Nephron (organoid): ENCODE measurements around the gene ADAMTS14.

Experiments
- H3K27ac Mint-ChIP-seq, 3 experiments: 2 replicates each; pipeline ENCODE4 v1.8.0; 2020; ENCODE audit warnings: mixed read lengths in 3 of 3, mild to moderate bottlenecking in 2 of 3, moderate library complexity in 1 of 3
- H3K27me3 Mint-ChIP-seq: 2 replicates; pipeline ENCODE4 v1.8.0; 2021; ENCODE audit warnings: low read depth, mild to moderate bottlenecking, moderate library complexity, mixed read lengths
- H3K36me3 Mint-ChIP-seq: 2 replicates; pipeline ENCODE4 v1.8.0; 2020; ENCODE audit warnings: low read depth, mixed read lengths
- H3K4me1 Mint-ChIP-seq: 2 replicates; pipeline ENCODE4 v1.8.0; 2020; ENCODE audit warnings: mixed read lengths
- H3K4me3 Mint-ChIP-seq, 3 experiments: 2 replicates each; pipeline ENCODE4 v1.8.0; 2020; ENCODE audit warnings: mild to moderate bottlenecking in 3 of 3, mixed read lengths in 3 of 3, moderate library complexity in 2 of 3
- H3K9me3 Mint-ChIP-seq: 2 replicates; pipeline ENCODE4 v1.8.0; 2020; ENCODE audit warnings: mixed read lengths
- TF ChIP-seq, protein P1 (sequence below), 3 experiments: fragments of 200-600 bp; sonication (generic); IDR thresholded peaks; one replicate each; pipeline ENCODE4 v1.5.0; 2021; ENCODE audit warnings: antibody characterized with exemption in 3 of 3; ENCODE audit not compliant: unreplicated experiment in 3 of 3

ADAMTS14 gene

DNA sequence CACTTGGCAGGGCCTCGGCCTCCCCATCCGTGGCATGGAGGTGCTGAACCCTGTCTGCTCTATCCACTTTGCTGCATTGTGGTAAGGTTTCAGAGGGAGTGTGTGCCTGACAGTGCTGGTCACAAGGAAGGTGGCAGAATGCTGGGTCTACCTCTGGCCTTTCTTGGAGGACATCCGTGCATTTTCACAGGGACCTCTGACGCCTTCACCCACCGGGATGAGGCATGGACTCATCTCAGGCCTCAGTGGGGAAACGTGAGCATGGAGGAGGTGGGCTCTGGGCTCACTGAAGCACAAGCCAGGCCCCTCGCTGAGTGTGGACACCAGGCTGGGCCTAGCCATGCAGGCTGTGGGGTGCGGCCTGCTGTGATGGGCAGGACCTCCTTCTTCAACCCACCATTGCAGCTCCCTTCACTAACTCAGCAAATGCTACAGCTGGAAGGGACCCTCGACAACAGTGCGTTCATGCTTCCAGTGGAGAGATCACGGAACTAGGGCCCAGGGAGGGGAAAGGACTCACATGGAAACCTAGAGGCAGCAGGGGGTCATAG lies 104.2 kb downstream of the ADAMTS14 start:
- TF ChIP-seq, protein P1, sequence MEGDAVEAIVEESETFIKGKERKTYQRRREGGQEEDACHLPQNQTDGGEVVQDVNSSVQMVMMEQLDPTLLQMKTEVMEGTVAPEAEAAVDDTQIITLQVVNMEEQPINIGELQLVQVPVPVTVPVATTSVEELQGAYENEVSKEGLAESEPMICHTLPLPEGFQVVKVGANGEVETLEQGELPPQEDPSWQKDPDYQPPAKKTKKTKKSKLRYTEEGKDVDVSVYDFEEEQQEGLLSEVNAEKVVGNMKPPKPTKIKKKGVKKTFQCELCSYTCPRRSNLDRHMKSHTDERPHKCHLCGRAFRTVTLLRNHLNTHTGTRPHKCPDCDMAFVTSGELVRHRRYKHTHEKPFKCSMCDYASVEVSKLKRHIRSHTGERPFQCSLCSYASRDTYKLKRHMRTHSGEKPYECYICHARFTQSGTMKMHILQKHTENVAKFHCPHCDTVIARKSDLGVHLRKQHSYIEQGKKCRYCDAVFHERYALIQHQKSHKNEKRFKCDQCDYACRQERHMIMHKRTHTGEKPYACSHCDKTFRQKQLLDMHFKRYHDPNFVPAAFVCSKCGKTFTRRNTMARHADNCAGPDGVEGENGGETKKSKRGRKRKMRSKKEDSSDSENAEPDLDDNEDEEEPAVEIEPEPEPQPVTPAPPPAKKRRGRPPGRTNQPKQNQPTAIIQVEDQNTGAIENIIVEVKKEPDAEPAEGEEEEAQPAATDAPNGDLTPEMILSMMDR (IDR thresholded peaks at IDR 0.05; ENCODE audit: unreplicated experiment in 3 of 3): no peak
- Mint-ChIP-seq H3K27ac (no peak overlapping the region), H3K27me3 (peaks cover 4% of the 10 kb centered on the region), H3K36me3 (no peaks in the 10 kb centered on the region), H3K4me1 (peaks cover 12% of the 10 kb centered on the region), H3K4me3 (no peak overlapping the region), H3K9me3 (no peaks in the 10 kb centered on the region)

DNA sequence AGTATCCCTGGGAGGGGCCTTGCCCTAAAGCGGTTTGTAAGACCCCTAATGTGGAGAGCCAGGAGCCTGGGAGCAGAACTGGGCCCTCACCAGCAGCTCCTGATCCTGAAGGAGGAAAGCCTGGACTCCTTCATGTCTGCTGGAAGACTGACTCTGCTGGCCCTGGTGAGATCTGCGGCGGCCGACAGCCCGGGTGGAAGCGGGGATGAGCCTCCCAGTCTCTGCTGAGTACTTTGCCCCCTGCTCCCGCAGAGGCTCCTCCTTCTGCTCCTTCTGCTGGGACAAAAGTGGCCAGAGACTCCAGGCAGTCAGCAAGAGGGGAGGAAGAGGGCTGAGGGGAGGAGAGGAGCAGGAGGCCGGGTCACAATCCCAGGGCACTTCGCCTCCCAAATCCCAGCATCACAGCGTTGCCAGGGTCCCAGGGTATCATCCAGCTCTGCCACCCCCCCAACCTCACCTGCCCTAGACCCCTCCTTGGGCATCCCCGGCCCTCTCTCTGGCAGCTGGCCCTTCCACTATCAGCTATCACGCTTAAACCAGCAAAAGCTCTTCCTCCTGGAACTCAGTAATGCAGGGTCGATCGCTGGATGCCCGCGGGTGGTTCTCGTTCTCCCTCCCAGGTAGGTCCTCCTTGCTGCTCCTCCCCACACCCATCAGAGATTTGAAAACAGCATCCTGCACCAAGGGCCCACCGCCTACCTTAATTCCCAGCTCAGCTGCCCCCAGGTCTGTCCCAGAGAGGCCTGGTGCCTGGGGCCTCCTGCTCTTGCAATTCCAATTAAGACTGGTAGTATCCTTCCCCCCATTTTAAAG lies 105.0 kb downstream of the ADAMTS14 start:
- Mint-ChIP-seq H3K4me3 (no peak overlapping the region), H3K9me3 (no peaks in the 10 kb centered on the region), H3K27me3 (peaks cover 4% of the 10 kb centered on the region), H3K4me1 (peaks cover 15% of the 10 kb centered on the region), H3K36me3 (no peaks in the 10 kb centered on the region), H3K27ac (peak overlapping the region in 2 of 3 experiments; percentile 3 to 77)
- TF ChIP-seq, protein P1 (IDR thresholded peaks at IDR 0.05; ENCODE audit: unreplicated experiment in 3 of 3): no peak

DNA sequence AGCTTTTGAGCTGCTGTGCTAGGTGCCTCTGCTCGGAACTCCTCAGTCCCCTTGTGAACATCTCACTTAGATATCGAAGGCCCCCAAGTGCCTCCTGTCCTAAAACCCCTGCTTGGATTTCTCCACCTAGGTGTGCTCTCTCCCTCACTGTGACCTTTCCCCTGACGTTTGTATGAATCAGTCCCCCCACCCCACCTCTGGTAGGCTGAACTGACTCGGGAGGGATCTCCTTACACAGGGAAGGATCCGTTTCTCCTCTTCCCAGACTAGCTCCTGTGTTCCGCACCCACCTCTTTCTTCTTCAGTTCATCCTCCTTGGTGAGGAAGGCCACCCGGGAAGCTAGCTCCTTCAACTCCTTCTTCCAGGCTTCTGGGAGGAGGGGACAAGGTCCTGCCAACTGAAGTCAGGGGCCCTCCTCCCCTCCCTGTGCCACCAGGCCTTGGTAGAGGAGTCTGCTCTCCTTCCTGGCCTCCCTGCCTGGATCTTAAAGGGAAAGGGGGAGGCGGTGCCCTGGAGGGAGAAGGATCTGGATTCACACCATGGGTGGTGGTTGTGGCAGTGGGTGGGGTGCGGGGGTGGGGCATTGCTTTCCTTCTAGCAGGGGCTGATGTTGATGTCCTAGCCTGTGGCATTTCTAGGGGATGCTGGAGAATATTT lies 106.1 kb downstream of the ADAMTS14 start:
- no peaks in the 10 kb centered on the region for H3K9me3 Mint-ChIP-seq
- no peaks in the 10 kb centered on the region for H3K36me3 Mint-ChIP-seq
- TF ChIP-seq, protein P1 (IDR thresholded peaks at IDR 0.05; ENCODE audit: unreplicated experiment in 3 of 3): no peak
- H3K4me3 Mint-ChIP-seq: no peak overlapping the region
- peaks cover 6% of the 10 kb centered on the region for H3K27me3 Mint-ChIP-seq
- peak overlapping the region in 1 of 3 experiments; percentile 77 for H3K27ac Mint-ChIP-seq
- H3K4me1 Mint-ChIP-seq: peaks cover 27% of the 10 kb centered on the region

DNA sequence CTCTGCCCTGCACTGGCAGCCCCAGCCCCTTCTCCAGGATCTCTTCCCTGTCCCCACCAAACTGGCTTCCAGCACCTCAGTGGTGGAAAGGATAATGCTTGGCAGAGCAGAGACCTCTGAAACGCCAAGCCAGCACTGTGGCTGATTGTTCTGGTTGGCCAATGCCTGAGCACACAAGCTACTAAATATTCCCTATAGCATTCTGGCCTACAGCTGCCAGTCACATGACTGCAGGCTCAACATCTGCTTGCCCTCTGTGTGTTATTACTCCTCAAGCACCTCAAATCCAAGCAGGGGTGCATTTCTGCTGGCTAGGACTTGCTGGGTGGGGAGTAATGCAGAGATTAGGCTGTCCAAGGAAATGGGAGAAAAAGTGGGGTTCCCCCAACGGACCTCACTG lies 106.8 kb downstream of the ADAMTS14 start:
- Mint-ChIP-seq H3K27ac (no peak overlapping the region), H3K36me3 (no peaks in the 10 kb centered on the region), H3K27me3 (peaks cover 6% of the 10 kb centered on the region), H3K4me3 (no peak overlapping the region), H3K4me1 (peaks cover 28% of the 10 kb centered on the region), H3K9me3 (no peaks in the 10 kb centered on the region)
- TF ChIP-seq, protein P1 (IDR thresholded peaks at IDR 0.05; ENCODE audit: unreplicated experiment in 3 of 3): no peak

DNA sequence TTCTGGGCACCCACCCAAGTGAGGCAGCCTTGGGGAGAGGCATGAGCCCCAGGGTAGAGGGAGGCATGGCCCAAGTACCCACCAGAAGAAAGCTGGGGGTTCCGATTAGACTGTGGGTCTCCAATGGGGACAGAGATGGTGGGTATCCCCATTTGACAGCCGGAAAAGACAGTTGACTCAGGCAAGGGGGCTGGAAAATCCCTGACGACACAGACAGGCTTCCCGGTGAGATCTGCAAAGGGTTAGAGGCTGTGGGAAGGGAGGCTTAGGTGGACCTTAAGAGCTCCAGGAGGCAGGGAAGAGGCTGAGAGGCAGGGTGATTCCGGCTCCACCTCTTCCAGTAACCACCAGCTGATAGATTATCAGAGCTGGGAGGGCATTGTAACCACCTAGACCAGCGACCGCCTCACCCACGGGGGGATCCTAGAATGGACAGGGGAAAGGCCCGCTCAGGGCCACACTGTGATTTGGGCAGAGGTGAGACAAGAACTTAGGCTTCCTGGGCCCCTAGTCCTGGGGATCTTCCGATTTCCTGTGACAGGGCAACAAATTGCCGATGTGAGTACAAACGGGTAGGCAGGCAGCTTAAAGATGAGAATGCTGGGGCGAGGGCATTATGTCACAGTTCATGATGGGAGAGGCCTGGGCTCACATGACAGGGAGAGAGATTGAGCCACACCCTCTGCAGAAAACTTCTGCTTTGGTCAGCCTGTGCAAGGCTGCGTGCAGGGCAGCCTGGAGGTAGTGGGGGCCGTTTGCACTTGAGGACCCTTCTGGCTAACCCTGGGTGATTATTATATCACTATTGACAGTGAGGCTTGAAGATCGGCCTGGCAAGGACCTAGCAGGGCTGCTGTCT lies 107.4 kb downstream of the ADAMTS14 start:
- H3K9me3 Mint-ChIP-seq: no peaks in the 10 kb centered on the region
- peaks cover 6% of the 10 kb centered on the region for H3K27me3 Mint-ChIP-seq
- no peak overlapping the region for H3K4me3 Mint-ChIP-seq
- TF ChIP-seq, protein P1 (IDR thresholded peaks at IDR 0.05; ENCODE audit: unreplicated experiment in 3 of 3): no peak
- H3K4me1 Mint-ChIP-seq: peaks cover 28% of the 10 kb centered on the region
- no peaks in the 10 kb centered on the region for H3K36me3 Mint-ChIP-seq
- H3K27ac Mint-ChIP-seq: peak overlapping the region in 1 of 3 experiments; percentile 8
